IMR-90 (cell line): ENCODE data around the gene TREH. TPM values are rescaled to one million over a fixed set of nuclear protein-coding genes. Genes with fewer than 3 reads are reported as not detected.

Experiments
- ATAC-seq: fragments of 200-7000 bp; cut with Tn5 transposase; 2 replicates; pipeline ENCODE4 v1.9.1; 2020; ENCODE audit warnings: low read depth, mild to moderate bottlenecking, moderate library complexity
- BruUV-seq: library from RNA; stranded (reverse); fragments of 400-500 nt; replicated peaks from 2 replicates; lab custom pipeline; 2021; lab: Mats Ljungman, UMichigan
- CTCF ChIA-PET: fragments of 300-600 bp; formaldehyde crosslinking; extraction: SDS; loops from one replicate; lab custom pipeline; 2021; ENCODE audit warnings: antibody characterized with exemption; lab: Yijun Ruan, JAX
- POLR2A ChIA-PET: fragments of 300-600 bp; sonication (Branson Sonifier 250); formaldehyde crosslinking; loops from one replicate; lab custom pipeline; 2022; ENCODE audit warnings: antibody characterized with exemption; ENCODE audit not compliant: unreplicated experiment; lab: Charles Lee
- DNase-seq: peaks from one replicate; pipeline ENCODE4 v3.0.0; 2013
- H2AFZ ChIP-seq: replicated peaks from 2 replicates; pipeline ENCODE3; 2013; ENCODE audit warnings: low read length, mild to moderate bottlenecking; ENCODE audit not compliant: poor library complexity
- H2AK5ac ChIP-seq: 2 replicates; pipeline ENCODE4 v1.6.1; 2013; ENCODE audit warnings: low read depth, low read length, inconsistent platforms
- H2AK9ac ChIP-seq: replicated peaks from 2 replicates; pipeline ENCODE3; 2013; ENCODE audit warnings: mild to moderate bottlenecking, low read depth, low read length, moderate library complexity; ENCODE audit not compliant: poor library complexity
- H2BK120ac ChIP-seq: 2 replicates; pipeline ENCODE4 v1.6.1; 2013; ENCODE audit warnings: low read depth, low read length, inconsistent platforms
- H2BK15ac ChIP-seq: 3 replicates; pipeline ENCODE4 v1.6.1; 2013; ENCODE audit warnings: low read depth, low read length, inconsistent platforms
- H2BK20ac ChIP-seq: 2 replicates; pipeline ENCODE4 v1.6.1; 2013; ENCODE audit warnings: low read depth, mild to moderate bottlenecking, inconsistent platforms, low read length, moderate library complexity
- H2BK5ac ChIP-seq: 2 replicates; pipeline ENCODE4 v1.6.1; 2013; ENCODE audit warnings: mild to moderate bottlenecking, low read depth, low read length, inconsistent platforms; ENCODE audit not compliant: poor library complexity, severe bottlenecking
- H3K14ac ChIP-seq: replicated peaks from 2 replicates; pipeline ENCODE4 v1.6.1; 2013; ENCODE audit warnings: low read depth, low read length, inconsistent platforms
- H3K18ac ChIP-seq: 2 replicates; pipeline ENCODE4 v1.6.1; 2013; ENCODE audit warnings: low read depth, low read length, control low read depth
- H3K23ac ChIP-seq: 2 replicates; pipeline ENCODE4 v1.6.1; 2013; ENCODE audit warnings: low read depth, low read length, inconsistent platforms
- H3K27ac ChIP-seq: 2 replicates; pipeline ENCODE4 v1.5.1; 2013; ENCODE audit warnings: mild to moderate bottlenecking, control low read depth, low read length; ENCODE audit not compliant: insufficient read depth
- H3K27me3 ChIP-seq: 2 replicates; pipeline ENCODE4 v1.6.1; 2013; ENCODE audit warnings: low read length; ENCODE audit not compliant: control insufficient read depth, insufficient read depth
- H3K36me3 ChIP-seq: 2 replicates; pipeline ENCODE4 v1.6.1; 2013; ENCODE audit warnings: low read length, mixed read lengths; ENCODE audit not compliant: control insufficient read depth, insufficient read depth
- H3K4ac ChIP-seq: 2 replicates; pipeline ENCODE4 v1.6.1; 2013; ENCODE audit warnings: low read depth, low read length, inconsistent platforms
- H3K4me1 ChIP-seq: 2 replicates; pipeline ENCODE4 v1.6.1; 2013; ENCODE audit warnings: low read length, mixed read lengths; ENCODE audit not compliant: control insufficient read depth, insufficient read depth
- H3K4me2 ChIP-seq: 2 replicates; pipeline ENCODE4 v1.6.1; 2013; ENCODE audit warnings: low read depth, mild to moderate bottlenecking, control low read depth, low read length, moderate library complexity
- H3K4me3 ChIP-seq: 2 replicates; pipeline ENCODE4 v1.5.1; 2013; ENCODE audit warnings: low read depth, mild to moderate bottlenecking, control low read depth, low read length, moderate library complexity; ENCODE audit not compliant: insufficient read depth
- H3K56ac ChIP-seq: 2 replicates; pipeline ENCODE4 v1.6.1; 2013; ENCODE audit warnings: low read length, inconsistent platforms; ENCODE audit not compliant: insufficient read depth; ENCODE audit errors: extremely low read depth
- H3K79me1 ChIP-seq, 2 experiments: 2 replicates each; pipeline ENCODE4 v1.6.1; 2013; ENCODE audit warnings: low read length in 2 of 2, inconsistent platforms in 1 of 2, low read depth in 1 of 2
- H3K9ac ChIP-seq: 2 replicates; pipeline ENCODE4 v1.6.1; 2013; ENCODE audit warnings: low read depth, low read length, control low read depth
- H3K9me1 ChIP-seq: 2 replicates; pipeline ENCODE4 v1.6.1; 2013; ENCODE audit warnings: low read length, inconsistent platforms; ENCODE audit not compliant: insufficient read depth
- H3K9me3 ChIP-seq: 2 replicates; pipeline ENCODE4 v1.6.1; 2013; ENCODE audit warnings: low read length; ENCODE audit not compliant: control insufficient read depth, insufficient read depth
- H4K20me1 ChIP-seq: 2 replicates; pipeline ENCODE4 v1.6.1; 2013; ENCODE audit warnings: low read length, inconsistent platforms; ENCODE audit not compliant: insufficient read depth
- H4K5ac ChIP-seq: 2 replicates; pipeline ENCODE4 v1.6.1; 2013; ENCODE audit warnings: mild to moderate bottlenecking, low read depth, low read length, control low read depth
- H4K8ac ChIP-seq, 2 experiments: 2 replicates each; pipeline ENCODE4 v1.6.1; 2013; ENCODE audit warnings: low read depth in 2 of 2, low read length in 2 of 2, control low read depth in 1 of 2, inconsistent platforms in 1 of 2
- H4K91ac ChIP-seq: 2 replicates; pipeline ENCODE4 v1.6.1; 2013; ENCODE audit warnings: low read depth, low read length, inconsistent platforms; ENCODE audit not compliant: insufficient read depth
- BHLHE40 ChIP-seq: fragments of 150-350 bp; IDR thresholded peaks from 2 replicates; pipeline ENCODE4 v1.6.1; 2016; ENCODE audit warnings: mild to moderate bottlenecking, low read depth, low read length
- CEBPB ChIP-seq: IDR thresholded peaks from 2 replicates; pipeline ENCODE4 v1.6.1; 2012; ENCODE audit warnings: low read depth, low read length, improper control_type of control experiment
- CHD1 ChIP-seq: IDR thresholded peaks from 2 replicates; pipeline ENCODE4 v1.6.1; 2012; ENCODE audit warnings: low read depth, low read length, improper control_type of control experiment
- ELK1 ChIP-seq: fragments of 150-350 bp; IDR thresholded peaks from 2 replicates; pipeline ENCODE4 v1.6.1; 2016; ENCODE audit warnings: low read depth, mild to moderate bottlenecking, low read length, moderate library complexity, borderline replicate concordance
- FOS ChIP-seq: fragments of 150-350 bp; IDR thresholded peaks from 2 replicates; pipeline ENCODE4 v1.6.1; 2016; ENCODE audit warnings: low read depth, low read length
- MXI1 ChIP-seq: IDR thresholded peaks from 2 replicates; pipeline ENCODE4 v1.6.1; 2012; ENCODE audit warnings: low read depth, mild to moderate bottlenecking, low read length, moderate library complexity, borderline replicate concordance
- NFE2L2 ChIP-seq: fragments of 150-350 bp; IDR thresholded peaks from 2 replicates; pipeline ENCODE4 v1.6.1; 2016; ENCODE audit warnings: low read depth, mild to moderate bottlenecking, low read length
- POLR2A ChIP-seq: IDR thresholded peaks from 2 replicates; pipeline ENCODE4 v1.6.1; 2012; ENCODE audit warnings: mild to moderate bottlenecking, low read depth, low read length
- RCOR1 ChIP-seq: IDR thresholded peaks from 2 replicates; pipeline ENCODE4 v1.6.1; 2012; ENCODE audit warnings: mild to moderate bottlenecking, low read length, improper control_type of control experiment; ENCODE audit not compliant: insufficient replicate concordance
- RFX5 ChIP-seq: IDR thresholded peaks from 2 replicates; pipeline ENCODE4 v1.8.0; 2012; ENCODE audit warnings: low read depth, mild to moderate bottlenecking, low read length, moderate library complexity
- SMC3 ChIP-seq: fragments of 150-350 bp; IDR thresholded peaks from 2 replicates; pipeline ENCODE4 v1.6.1; 2016; ENCODE audit warnings: low read depth, mild to moderate bottlenecking, antibody characterized with exemption, low read length, moderate library complexity
- USF2 ChIP-seq: fragments of 150-350 bp; IDR thresholded peaks from 2 replicates; pipeline ENCODE4 v1.6.1; 2017; ENCODE audit warnings: mild to moderate bottlenecking, antibody characterized with exemption, low read length, low read depth
- WGBS, 2 experiments: methylation state at CpG; one replicate each; pipeline versions ENCODE4 v1.1.5 to v1.1.7; 2013; ENCODE audit warnings: missing lambda C conversion rate in 2 of 2; ENCODE audit not compliant: insufficient read length in 1 of 2; ENCODE audit errors: extremely low coverage in 2 of 2; 5-methylcytosine and 5-hydroxymethylcytosine counted together
- dilution Hi-C: fragments of 300-500 bp; cut with HindIII; formaldehyde crosslinking; loops from one replicate; pipeline ENCODE4 v1.14.3; 2018; ENCODE audit warnings: low sequenced_read_pairs; ENCODE audit not compliant: unreplicated experiment
- in situ Hi-C: fragments of 300-500 bp; cut with MboI; formaldehyde crosslinking; loops from 3 replicates; pipeline ENCODE4 v1.14.3; 2019; ENCODE audit warnings: low sequenced_read_pairs, inconsistent platforms, mixed read lengths
- intact Hi-C: fragments of 100-400 bp; cut with micrococcal nuclease; formaldehyde crosslinking; loops from 2 replicates; pipeline ENCODE4 v1.10.0; 2022
- polyA plus RNA-seq, 3 experiments: library from polyadenylated mRNA; depleted of rRNA; stranded (reverse); fragments of >200 nt; gene quantifications; 2 replicates each; pipeline ENCODE4 v1.2.3, GENCODE V29; 2012; ENCODE audit warnings: low replicate concordance in 1 of 3
- total RNA-seq: library from RNA; depleted of rRNA; stranded (reverse); fragments of >200 nt; gene quantifications from 2 replicates; pipeline ENCODE4 v1.2.3, GENCODE V29; 2012

TREH gene
- total and polyA plus RNA-seq, 2 of the 4 experiments (the other 2 are of a cell fraction), result not detected

GRCh38 chr11:118662401-118663271, 16.8 kb downstream of the TREH start (continued):
- TF ChIP-seq SMC3, result no peak

GRCh38 chr11:118661425-118662301, 17.8 kb downstream of the TREH start:
- Histone ChIP-seq H3K9me1 (peaks cover 9% of the 10 kb centered on the region; the same call in 1 of the 2 replicates), H3K27ac (no peak overlapping the region), H3K27me3 (no peaks in the 10 kb centered on the region), H3K56ac (no peak overlapping the region), H2AK5ac (no peak overlapping the region), H3K18ac (no peak overlapping the region), H3K4ac (0 out of 2 replicates have a peak overlapping the region, but pooled peaks have one; percentile 5), H4K20me1 (peaks cover 34% of the 10 kb centered on the region), H2AFZ (no peak overlapping the region), H3K14ac (no peak overlapping the region), H4K8ac (no peak overlapping the region), H2BK5ac (no peak overlapping the region), H2BK15ac (no peak overlapping the region), H3K23ac (no peak overlapping the region), H3K9me3 (no peaks in the 10 kb centered on the region), H3K79me1 (no peaks in the 10 kb centered on the region; a peak in 1 of 4 replicates), H2BK20ac (no peak overlapping the region), H4K5ac (no peak overlapping the region), H3K4me3 (no peak overlapping the region), H3K4me1 (no peaks in the 10 kb centered on the region), H4K91ac (no peak overlapping the region), H3K4me2 (no peak overlapping the region), H3K9ac (no peak overlapping the region), H2BK120ac (no peak overlapping the region), H3K36me3 (peaks cover 17% of the 10 kb centered on the region), H2AK9ac (peak overlapping the region; percentile 65)
- dilution Hi-C loops, result no loop called here
- no TSS peak for BruUV-seq
- POLR2A ChIA-PET, result no interaction called here
- intact Hi-C loops, result no loop called here
- DNase-seq (no peak), ATAC-seq (no peak)
- CTCF ChIA-PET, result no interaction called here
- in situ Hi-C loops, result no loop called here
- 87% methylated on average over 6 of the region's 19 CpGs; no CpG with 5 or more reads in 1 of the 2 experiments for WGBS, 2 experiments
- TF ChIP-seq RCOR1, result no peak
- TF ChIP-seq MXI1, result no peak
- TF ChIP-seq RFX5, result no peak
- TF ChIP-seq FOS, result no peak
- no peak for TF ChIP-seq NFE2L2
- TF ChIP-seq USF2, result no peak
- no peak for TF ChIP-seq POLR2A
- no peak for TF ChIP-seq ELK1
- no peak for TF ChIP-seq BHLHE40
- TF ChIP-seq CEBPB, result no peak
- no peak for TF ChIP-seq CHD1
